Neural crest cell (in vitro differentiated cells): ENCODE data around the gene PTH2. TPM values are rescaled to one million over a fixed set of nuclear protein-coding genes. Genes with fewer than 3 reads are reported as not detected.

Source experiments
- DNase-seq: peaks from one replicate; pipeline ENCODE4 v3.0.0; 2021; ENCODE audit warnings: low read depth, mixed read lengths, low spot score
- H3K27ac Mint-ChIP-seq: one replicate; pipeline ENCODE4 v1.8.0; 2021; ENCODE audit warnings: mild to moderate bottlenecking, mixed read lengths; ENCODE audit not compliant: unreplicated experiment
- H3K27me3 Mint-ChIP-seq: 2 replicates; pipeline ENCODE4 v1.8.0; 2021; ENCODE audit warnings: low read depth, mild to moderate bottlenecking, mixed read lengths
- H3K36me3 Mint-ChIP-seq: 2 replicates; pipeline ENCODE4 v1.8.0; 2021; ENCODE audit warnings: low read depth, mild to moderate bottlenecking, mixed read lengths
- H3K4me1 Mint-ChIP-seq: 2 replicates; pipeline ENCODE4 v1.8.0; 2021; ENCODE audit warnings: mixed read lengths
- H3K4me3 Mint-ChIP-seq: one replicate; pipeline ENCODE4 v1.8.0; 2021; ENCODE audit warnings: mild to moderate bottlenecking, mixed read lengths
- H3K9me3 Mint-ChIP-seq: 2 replicates; pipeline ENCODE4 v1.8.0; 2021; ENCODE audit warnings: mixed read lengths
- total RNA-seq: library from RNA; stranded (reverse); gene quantifications from 2 replicates; pipeline ENCODE4 v1.2.1, GENCODE V29; 2021
- TF ChIP-seq, protein P1 (sequence below): fragments of 200-600 bp; sonication (generic); conservative IDR thresholded peaks from 2 replicates; pipeline ENCODE4 v1.5.0; 2021; ENCODE audit warnings: antibody characterized with exemption, mild to moderate bottlenecking

The PTH2 gene
- total RNA-seq, 1 donor from 2014 or later = not detected

DNA sequence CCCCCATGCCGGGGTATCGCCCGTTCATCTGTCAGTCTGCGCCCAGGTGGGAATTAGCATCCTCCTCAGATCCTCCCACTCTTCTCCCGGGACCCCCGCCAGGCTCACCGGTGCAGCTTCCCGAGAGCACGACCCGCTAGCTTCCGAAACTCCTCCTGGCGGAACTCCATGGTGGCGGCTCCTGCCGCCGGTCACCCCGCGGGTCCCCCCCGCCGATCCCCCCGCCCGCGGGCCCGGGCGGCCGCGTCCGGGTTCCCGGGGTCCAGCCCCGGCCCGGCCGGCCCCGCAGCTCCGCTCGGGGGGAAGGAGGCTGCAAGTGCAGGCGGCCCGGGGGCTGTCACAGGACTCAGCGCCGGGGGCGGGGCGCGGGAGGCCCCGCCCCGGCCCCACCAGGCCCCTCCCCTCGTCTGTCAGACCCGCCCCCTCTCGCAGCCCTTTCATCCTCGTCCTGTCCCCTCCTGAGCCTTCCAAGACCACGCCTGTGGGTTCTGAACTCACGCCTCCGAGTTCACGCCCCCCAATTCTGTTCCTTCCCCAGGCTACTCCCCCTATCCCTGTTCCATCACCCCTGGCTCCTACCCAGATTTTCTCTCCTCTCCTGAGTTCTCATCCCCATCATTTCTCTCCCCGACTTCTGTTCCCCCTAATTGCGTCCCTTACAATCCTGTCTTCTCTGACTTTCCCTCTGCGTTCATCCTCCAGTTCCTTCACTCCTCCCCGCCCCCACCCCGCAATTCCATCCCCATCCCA lies 18.1 kb upstream of the PTH2 start, which contains the start of gene SLC17A7:
SLC17A7 (minus strand) TSS at position 318 of the 750 bp plus-strand sequence; CDS start at position 170, 148 bp downstream.
- DNase-seq = no peak
- TF ChIP-seq, protein P1, sequence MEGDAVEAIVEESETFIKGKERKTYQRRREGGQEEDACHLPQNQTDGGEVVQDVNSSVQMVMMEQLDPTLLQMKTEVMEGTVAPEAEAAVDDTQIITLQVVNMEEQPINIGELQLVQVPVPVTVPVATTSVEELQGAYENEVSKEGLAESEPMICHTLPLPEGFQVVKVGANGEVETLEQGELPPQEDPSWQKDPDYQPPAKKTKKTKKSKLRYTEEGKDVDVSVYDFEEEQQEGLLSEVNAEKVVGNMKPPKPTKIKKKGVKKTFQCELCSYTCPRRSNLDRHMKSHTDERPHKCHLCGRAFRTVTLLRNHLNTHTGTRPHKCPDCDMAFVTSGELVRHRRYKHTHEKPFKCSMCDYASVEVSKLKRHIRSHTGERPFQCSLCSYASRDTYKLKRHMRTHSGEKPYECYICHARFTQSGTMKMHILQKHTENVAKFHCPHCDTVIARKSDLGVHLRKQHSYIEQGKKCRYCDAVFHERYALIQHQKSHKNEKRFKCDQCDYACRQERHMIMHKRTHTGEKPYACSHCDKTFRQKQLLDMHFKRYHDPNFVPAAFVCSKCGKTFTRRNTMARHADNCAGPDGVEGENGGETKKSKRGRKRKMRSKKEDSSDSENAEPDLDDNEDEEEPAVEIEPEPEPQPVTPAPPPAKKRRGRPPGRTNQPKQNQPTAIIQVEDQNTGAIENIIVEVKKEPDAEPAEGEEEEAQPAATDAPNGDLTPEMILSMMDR = no peak
- Mint-ChIP-seq H3K4me3 (peak within 1 kb of the TSS; percentile 86), H3K4me1 (peaks cover 19% of the 10 kb centered on the region), H3K9me3 (no peaks in the 10 kb centered on the region), H3K27me3 (peaks cover 77% of the 10 kb centered on the region), H3K27ac (no peak within 1 kb of the TSS), H3K36me3 (no peaks in the 10 kb centered on the region)

DNA sequence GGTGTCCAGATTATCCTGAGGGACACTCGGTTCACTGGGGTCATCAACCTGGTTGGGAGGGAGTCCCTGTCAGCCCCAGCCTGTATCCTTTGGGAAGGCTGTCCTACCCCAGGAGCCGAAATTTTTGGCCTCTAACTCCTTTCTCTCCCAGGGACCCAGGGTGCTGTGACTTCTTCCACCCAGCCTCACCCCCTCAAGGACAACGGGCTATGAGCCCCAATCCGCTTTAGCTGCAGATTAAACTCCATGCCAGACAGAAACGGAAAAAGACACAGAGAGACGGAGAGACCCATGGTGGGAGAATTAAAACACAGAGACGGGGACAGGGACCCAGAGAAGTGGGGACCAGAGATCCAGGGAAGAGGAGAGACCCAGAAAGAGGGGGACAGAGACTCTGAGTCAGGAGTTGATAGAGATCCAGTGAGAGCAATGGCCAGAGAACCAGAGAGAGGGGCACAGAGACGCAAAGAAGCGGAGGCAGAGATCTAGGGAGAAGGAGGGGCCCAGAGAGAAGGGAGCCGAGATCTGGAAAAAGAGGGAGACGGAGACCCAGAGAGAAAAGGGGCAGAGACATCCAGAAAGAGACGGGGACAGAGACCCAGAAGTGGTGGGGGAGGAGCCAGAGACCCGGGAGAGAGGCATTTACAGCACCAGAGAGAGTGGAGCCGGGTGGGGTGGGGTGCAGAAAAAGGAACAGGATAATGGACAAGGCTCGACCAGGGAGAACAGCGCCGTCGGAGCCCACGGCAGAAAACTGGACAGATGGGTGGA lies 17.4 kb upstream of the PTH2 start:
- Mint-ChIP-seq H3K9me3 (no peaks in the 10 kb centered on the region), H3K27me3 (peaks cover 84% of the 10 kb centered on the region), H3K4me3 (peak overlapping the region; percentile 60), H3K27ac (no peak overlapping the region), H3K4me1 (peaks cover 19% of the 10 kb centered on the region), H3K36me3 (no peaks in the 10 kb centered on the region)
- TF ChIP-seq, protein P1 = no peak
- no peak for DNase-seq

DNA sequence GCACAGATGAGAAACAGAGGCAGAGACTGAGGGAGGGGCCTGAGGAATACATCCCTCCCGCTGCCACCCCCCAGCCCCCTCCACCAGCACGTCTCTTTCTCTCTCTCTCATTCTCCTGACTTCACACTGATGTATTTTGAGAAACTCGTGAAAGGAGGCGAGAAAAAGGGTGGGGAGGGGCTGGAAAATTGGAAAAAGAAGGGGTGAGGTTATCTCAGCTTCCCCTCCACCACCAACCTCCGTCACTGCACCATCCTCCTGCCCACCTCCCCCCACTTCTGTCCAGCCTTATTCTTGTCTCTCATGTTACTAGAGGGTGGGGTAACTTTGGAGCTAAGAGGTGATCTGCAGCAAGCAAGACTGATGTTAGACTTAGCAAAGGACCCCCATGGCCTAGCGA lies 16.6 kb upstream of the PTH2 start:
- Mint-ChIP-seq H3K36me3 (no peaks in the 10 kb centered on the region), H3K4me1 (peaks cover 19% of the 10 kb centered on the region), H3K9me3 (no peaks in the 10 kb centered on the region), H3K27me3 (peaks cover 92% of the 10 kb centered on the region), H3K27ac (no peak overlapping the region), H3K4me3 (peak overlapping the region; percentile 56)
- no peak for DNase-seq
- TF ChIP-seq, protein P1 = no peak

DNA sequence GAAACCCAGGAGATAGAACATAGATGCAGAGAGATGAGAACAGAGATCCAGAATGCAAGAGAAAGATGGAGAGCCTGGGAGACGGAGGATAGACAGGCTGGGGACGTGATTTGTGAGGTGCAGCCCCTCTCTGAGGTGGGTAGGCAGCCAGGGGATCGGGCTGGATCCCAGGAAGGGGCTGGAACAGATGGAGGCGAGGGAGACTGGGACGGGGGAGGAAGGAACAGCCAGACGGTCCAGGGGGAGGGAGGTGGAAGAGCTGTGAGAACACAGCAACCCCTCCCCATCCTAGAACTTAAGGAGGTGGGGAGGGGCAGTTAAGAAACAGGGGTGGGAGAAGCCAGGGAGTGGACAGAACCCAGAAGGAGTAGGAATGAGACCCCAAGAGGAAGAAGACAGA lies 15.0 kb upstream of the PTH2 start:
- TF ChIP-seq, protein P1 = no peak

DNA sequence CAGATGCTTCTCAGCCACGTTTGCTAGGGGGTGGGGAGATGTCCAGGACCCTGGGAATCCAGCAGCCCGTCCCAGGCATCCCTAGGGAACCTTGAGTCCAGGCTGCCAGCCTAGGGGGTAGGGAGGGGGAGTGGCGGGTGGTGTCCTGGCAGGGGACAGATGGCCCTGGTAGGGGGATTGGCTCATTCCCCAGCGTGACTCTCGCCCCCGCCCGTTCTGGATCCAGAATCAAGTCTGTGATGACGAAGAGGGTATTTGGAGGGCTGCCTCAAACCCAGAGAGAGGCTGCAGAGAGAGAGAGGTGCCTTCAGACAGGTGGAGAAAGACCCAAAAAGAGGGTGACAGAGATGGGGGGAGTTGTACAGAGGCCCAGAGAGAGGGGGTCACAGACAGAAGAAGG lies 14.0 kb upstream of the PTH2 start:
- Mint-ChIP-seq H3K27me3 (peaks cover 98% of the 10 kb centered on the region), H3K4me3 (no peak overlapping the region), H3K36me3 (no peaks in the 10 kb centered on the region), H3K9me3 (no peaks in the 10 kb centered on the region), H3K4me1 (peaks cover 15% of the 10 kb centered on the region), H3K27ac (no peak overlapping the region)
- DNase-seq = no peak
- TF ChIP-seq, protein P1 = no peak

More for the DNA sequence above, 15.0 kb upstream of the PTH2 start:
- no peak for DNase-seq
- H3K9me3 Mint-ChIP-seq = no peaks in the 10 kb centered on the region
- H3K27me3 Mint-ChIP-seq = peaks cover 98% of the 10 kb centered on the region
- peaks cover 19% of the 10 kb centered on the region for H3K4me1 Mint-ChIP-seq
- peak overlapping the region; percentile 31 for H3K4me3 Mint-ChIP-seq
- no peak overlapping the region for H3K27ac Mint-ChIP-seq
- no peaks in the 10 kb centered on the region for H3K36me3 Mint-ChIP-seq
